Measurements from ENCODE around the gene FRAS1.

Gene FRAS1

GRCh38 chr4:78379991-78380729 lies 323.0 kb downstream of the FRAS1 start:
- DNase-seq (no peak), ATAC-seq (ENCODE audit: insufficient read depth, low read depth) (no peak)
- no peak overlapping the region for H2AFZ ChIP-seq (ENCODE audit: low read depth, low read length)
- no peak overlapping the region for H3K9ac ChIP-seq (ENCODE audit: low read depth, low read length)
- no peak overlapping the region for H3K4me2 ChIP-seq (ENCODE audit: insufficient read depth, low read length)
- no peak for TF ChIP-seq EZH2 (IDR thresholded peaks at IDR 0.05; ENCODE audit: borderline replicate concordance, low read depth, low read length, severe bottlenecking)
- TF ChIP-seq, protein P1, sequence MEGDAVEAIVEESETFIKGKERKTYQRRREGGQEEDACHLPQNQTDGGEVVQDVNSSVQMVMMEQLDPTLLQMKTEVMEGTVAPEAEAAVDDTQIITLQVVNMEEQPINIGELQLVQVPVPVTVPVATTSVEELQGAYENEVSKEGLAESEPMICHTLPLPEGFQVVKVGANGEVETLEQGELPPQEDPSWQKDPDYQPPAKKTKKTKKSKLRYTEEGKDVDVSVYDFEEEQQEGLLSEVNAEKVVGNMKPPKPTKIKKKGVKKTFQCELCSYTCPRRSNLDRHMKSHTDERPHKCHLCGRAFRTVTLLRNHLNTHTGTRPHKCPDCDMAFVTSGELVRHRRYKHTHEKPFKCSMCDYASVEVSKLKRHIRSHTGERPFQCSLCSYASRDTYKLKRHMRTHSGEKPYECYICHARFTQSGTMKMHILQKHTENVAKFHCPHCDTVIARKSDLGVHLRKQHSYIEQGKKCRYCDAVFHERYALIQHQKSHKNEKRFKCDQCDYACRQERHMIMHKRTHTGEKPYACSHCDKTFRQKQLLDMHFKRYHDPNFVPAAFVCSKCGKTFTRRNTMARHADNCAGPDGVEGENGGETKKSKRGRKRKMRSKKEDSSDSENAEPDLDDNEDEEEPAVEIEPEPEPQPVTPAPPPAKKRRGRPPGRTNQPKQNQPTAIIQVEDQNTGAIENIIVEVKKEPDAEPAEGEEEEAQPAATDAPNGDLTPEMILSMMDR (IDR thresholded peaks at IDR 0.05; ENCODE audit: borderline replicate concordance, extremely low read depth, low read length, poor library complexity, severe bottlenecking) = no peak
- no peaks in the 10 kb centered on the region for H3K9me3 ChIP-seq (ENCODE audit: insufficient read depth, low read length, severe bottlenecking)
- no peak overlapping the region for H3K4me3 ChIP-seq (ENCODE audit: low read depth in 1 of 2, low read length in 2 of 2)
- no peaks in the 10 kb centered on the region for H3K36me3 ChIP-seq (ENCODE audit: insufficient read depth, low read length)
- H3K79me2 ChIP-seq (ENCODE audit: insufficient read depth, low read length) = no peaks in the 10 kb centered on the region
- no peaks in the 10 kb centered on the region for H4K20me1 ChIP-seq (ENCODE audit: insufficient read depth, low read length)
- H3K4me1 ChIP-seq (ENCODE audit: insufficient read depth, low read length) = no peaks in the 10 kb centered on the region
- H3K27ac ChIP-seq (ENCODE audit: low read length) = no peak overlapping the region
- H3K27me3 ChIP-seq (ENCODE audit: insufficient read depth, low read length, poor library complexity) = no peaks in the 10 kb centered on the region

DNA sequence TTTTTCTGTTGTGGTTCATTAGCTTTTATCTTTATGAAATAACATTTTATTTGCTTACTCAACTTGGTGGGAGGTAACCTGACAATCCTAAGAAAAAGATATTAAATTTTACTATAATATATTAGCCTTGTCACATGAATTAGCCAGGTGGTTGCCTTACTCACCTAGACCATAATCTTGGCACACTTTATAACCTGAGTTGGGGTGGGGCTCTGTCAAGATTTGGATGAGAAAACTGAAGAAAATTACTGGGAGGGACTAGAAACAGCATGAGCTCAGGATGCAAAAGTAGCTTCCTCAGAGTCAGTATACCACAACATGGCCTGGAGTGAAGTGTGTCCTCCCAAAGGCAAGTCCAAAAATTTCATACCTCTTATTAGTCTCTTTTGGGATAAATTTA lies 329.6 kb downstream of the FRAS1 start:
- H3K27me3 ChIP-seq (ENCODE audit: insufficient read depth, low read length, poor library complexity) = no peaks in the 10 kb centered on the region
- TF ChIP-seq, protein P1 (IDR thresholded peaks at IDR 0.05; ENCODE audit: borderline replicate concordance, extremely low read depth, low read length, poor library complexity, severe bottlenecking) = no peak
- no peak for TF ChIP-seq EZH2 (IDR thresholded peaks at IDR 0.05; ENCODE audit: borderline replicate concordance, low read depth, low read length, severe bottlenecking)
- no peak overlapping the region for H3K9ac ChIP-seq (ENCODE audit: low read depth, low read length)
- no peaks in the 10 kb centered on the region for H4K20me1 ChIP-seq (ENCODE audit: insufficient read depth, low read length)
- no peak overlapping the region for H3K4me3 ChIP-seq (ENCODE audit: low read depth in 1 of 2, low read length in 2 of 2)
- no peaks in the 10 kb centered on the region for H3K9me3 ChIP-seq (ENCODE audit: insufficient read depth, low read length, severe bottlenecking)
- H3K4me2 ChIP-seq (ENCODE audit: insufficient read depth, low read length) = no peak overlapping the region
- ATAC-seq (ENCODE audit: insufficient read depth, low read depth) = no peak
- no peaks in the 10 kb centered on the region for H3K4me1 ChIP-seq (ENCODE audit: insufficient read depth, low read length)
- no peaks in the 10 kb centered on the region for H3K36me3 ChIP-seq (ENCODE audit: insufficient read depth, low read length)
- DNase-seq = no peak
- H3K27ac ChIP-seq (ENCODE audit: low read length) = no peak overlapping the region
- no peak overlapping the region for H2AFZ ChIP-seq (ENCODE audit: low read depth, low read length)
- H3K79me2 ChIP-seq (ENCODE audit: insufficient read depth, low read length) = no peaks in the 10 kb centered on the region

GRCh38 chr4:78395642-78396041 lies 338.5 kb downstream of the FRAS1 start:
- H3K9ac ChIP-seq (ENCODE audit: low read depth, low read length) = no peak overlapping the region
- H3K36me3 ChIP-seq (ENCODE audit: insufficient read depth, low read length) = no peaks in the 10 kb centered on the region
- H3K4me3 ChIP-seq (ENCODE audit: low read depth in 1 of 2, low read length in 2 of 2) = no peak overlapping the region
- TF ChIP-seq EZH2 (IDR thresholded peaks at IDR 0.05; ENCODE audit: borderline replicate concordance, low read depth, low read length, severe bottlenecking) = no peak
- TF ChIP-seq, protein P1 (IDR thresholded peaks at IDR 0.05; ENCODE audit: borderline replicate concordance, extremely low read depth, low read length, poor library complexity, severe bottlenecking) = no peak
- no peak overlapping the region for H2AFZ ChIP-seq (ENCODE audit: low read depth, low read length)
- H3K27ac ChIP-seq (ENCODE audit: low read length) = no peak overlapping the region
- H4K20me1 ChIP-seq (ENCODE audit: insufficient read depth, low read length) = no peaks in the 10 kb centered on the region
- no peak overlapping the region for H3K4me2 ChIP-seq (ENCODE audit: insufficient read depth, low read length)
- peaks cover 4% of the 10 kb centered on the region for H3K9me3 ChIP-seq (ENCODE audit: insufficient read depth, low read length, severe bottlenecking)
- DNase-seq (no peak), ATAC-seq (ENCODE audit: insufficient read depth, low read depth) (no peak)
- H3K79me2 ChIP-seq (ENCODE audit: insufficient read depth, low read length) = no peaks in the 10 kb centered on the region
- no peaks in the 10 kb centered on the region for H3K27me3 ChIP-seq (ENCODE audit: insufficient read depth, low read length, poor library complexity)
- no peaks in the 10 kb centered on the region for H3K4me1 ChIP-seq (ENCODE audit: insufficient read depth, low read length)

Measured in DND-41 (cell line).